ENCODE results near the gene GRAP2. TPM values are rescaled to one million over a fixed set of nuclear protein-coding genes. Genes with fewer than 3 reads are reported as not detected.

GRAP2 gene
- total RNA-seq, 3 donors from 2014 or later (not counting 1 experiment from before 2014, with no cell fraction given) = 65.1 to 97.3 (median 92.2) TPM

DNA sequence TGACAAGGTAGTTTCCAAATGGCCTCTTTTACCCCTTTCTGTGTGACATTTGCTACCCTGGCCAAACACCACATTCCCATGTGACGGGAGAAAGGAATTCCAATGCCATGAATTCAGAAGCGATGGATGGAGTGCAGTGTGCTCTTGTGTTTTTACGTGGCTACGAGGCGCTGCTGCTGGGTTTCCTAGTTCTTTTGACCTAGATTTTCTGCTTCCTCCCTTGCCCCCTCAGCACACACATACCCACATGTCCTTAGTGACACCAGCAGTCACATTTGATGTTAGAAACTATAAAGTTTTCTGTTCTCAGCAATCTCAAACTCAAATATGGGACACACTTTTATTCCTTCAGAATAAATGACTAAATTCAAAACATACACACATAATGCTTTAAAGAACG, 51.5 kb downstream of the GRAP2 start:
- ATAC-seq (peak; percentile 43 to 70 (median 70)), DNase-seq (peak in 1 of 2 donors; percentile 63)
- Histone ChIP-seq H3K4me3 (ENCODE audit: low read length) (no peak overlapping the region), H3K27ac (ENCODE audit: low read length) (peak overlapping the region; percentile 4), H3K27me3 (ENCODE audit: control insufficient read depth, insufficient read depth, low read length) (no peaks in the 10 kb centered on the region), H3K36me3 (ENCODE audit: control insufficient read depth, insufficient read depth, low read length) (peaks cover 32% of the 10 kb centered on the region), H3K4me1 (ENCODE audit: control insufficient read depth, insufficient read depth, low read length) (peaks cover 47% of the 10 kb centered on the region), H3K9me3 (ENCODE audit: control insufficient read depth, insufficient read depth, low read length) (no peaks in the 10 kb centered on the region)
- Mint-ChIP-seq H3K9me3 (no peaks in the 10 kb centered on the region), H3K4me3 (peak overlapping the region; percentile 81), H3K4me1 (peaks cover 72% of the 10 kb centered on the region in 2 donors), H3K27me3 (ENCODE audit: low read depth in 2 of 2) (no peaks in the 10 kb centered on the region), H3K36me3 (peaks cover 8% of the 10 kb centered on the region), H3K27ac (peak overlapping the region; percentile 62 to 80)
- WGBS (ENCODE audit: insufficient coverage) = 46% methylated on average over 5 of the region's 6 CpGs
- intact Hi-C loops (cut with micrococcal nuclease) = no loop called here
- TF ChIP-seq, protein P1, sequence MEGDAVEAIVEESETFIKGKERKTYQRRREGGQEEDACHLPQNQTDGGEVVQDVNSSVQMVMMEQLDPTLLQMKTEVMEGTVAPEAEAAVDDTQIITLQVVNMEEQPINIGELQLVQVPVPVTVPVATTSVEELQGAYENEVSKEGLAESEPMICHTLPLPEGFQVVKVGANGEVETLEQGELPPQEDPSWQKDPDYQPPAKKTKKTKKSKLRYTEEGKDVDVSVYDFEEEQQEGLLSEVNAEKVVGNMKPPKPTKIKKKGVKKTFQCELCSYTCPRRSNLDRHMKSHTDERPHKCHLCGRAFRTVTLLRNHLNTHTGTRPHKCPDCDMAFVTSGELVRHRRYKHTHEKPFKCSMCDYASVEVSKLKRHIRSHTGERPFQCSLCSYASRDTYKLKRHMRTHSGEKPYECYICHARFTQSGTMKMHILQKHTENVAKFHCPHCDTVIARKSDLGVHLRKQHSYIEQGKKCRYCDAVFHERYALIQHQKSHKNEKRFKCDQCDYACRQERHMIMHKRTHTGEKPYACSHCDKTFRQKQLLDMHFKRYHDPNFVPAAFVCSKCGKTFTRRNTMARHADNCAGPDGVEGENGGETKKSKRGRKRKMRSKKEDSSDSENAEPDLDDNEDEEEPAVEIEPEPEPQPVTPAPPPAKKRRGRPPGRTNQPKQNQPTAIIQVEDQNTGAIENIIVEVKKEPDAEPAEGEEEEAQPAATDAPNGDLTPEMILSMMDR (IDR thresholded peaks at IDR 0.05) = no peak

DNA sequence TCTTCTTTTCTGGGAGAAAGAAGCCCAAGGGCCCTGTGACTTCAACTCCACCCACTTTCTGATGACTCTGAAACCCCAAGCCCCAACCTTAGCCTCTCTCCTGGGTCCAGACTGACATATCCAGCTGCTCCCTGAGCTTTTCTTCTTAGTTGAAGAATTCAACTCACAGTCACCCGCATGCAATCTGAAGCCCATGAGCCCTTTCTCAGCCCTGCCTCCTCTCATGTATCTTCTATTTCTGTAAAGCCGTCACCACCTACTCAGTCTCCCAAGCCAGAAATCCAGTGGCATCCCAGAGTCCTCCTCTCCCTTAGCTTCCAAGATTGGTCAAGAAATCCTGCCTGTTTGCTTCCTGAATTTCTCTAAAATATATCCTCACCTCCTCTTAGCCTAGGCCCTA, 52.2 kb downstream of the GRAP2 start:
- TF ChIP-seq, protein P1 (IDR thresholded peaks at IDR 0.05) = no peak
- peaks cover 76 to 79% of the 10 kb centered on the region in 2 donors for H3K4me1 Mint-ChIP-seq
- Histone ChIP-seq H3K4me3 (ENCODE audit: low read length) (no peak overlapping the region), H3K27ac (ENCODE audit: low read length) (no peak overlapping the region), H3K27me3 (ENCODE audit: control insufficient read depth, insufficient read depth, low read length) (no peaks in the 10 kb centered on the region), H3K9me3 (ENCODE audit: control insufficient read depth, insufficient read depth, low read length) (no peaks in the 10 kb centered on the region), H3K36me3 (ENCODE audit: control insufficient read depth, insufficient read depth, low read length) (peaks cover 36% of the 10 kb centered on the region), H3K4me1 (ENCODE audit: control insufficient read depth, insufficient read depth, low read length) (peaks cover 51% of the 10 kb centered on the region)
- peak overlapping the region; percentile 14 for H3K4me3 Mint-ChIP-seq
- DNase-seq (no peak), ATAC-seq (no peak)
- H3K27ac Mint-ChIP-seq = peak overlapping the region; percentile 62 to 80
- peaks cover 11% of the 10 kb centered on the region for H3K36me3 Mint-ChIP-seq
- no peaks in the 10 kb centered on the region for H3K9me3 Mint-ChIP-seq
- intact Hi-C loops (cut with micrococcal nuclease) = no loop called here
- WGBS (ENCODE audit: insufficient coverage) = 99% methylated on average over 2 of the region's 2 CpGs
- H3K27me3 Mint-ChIP-seq (ENCODE audit: low read depth in 2 of 2) = no peaks in the 10 kb centered on the region

DNA sequence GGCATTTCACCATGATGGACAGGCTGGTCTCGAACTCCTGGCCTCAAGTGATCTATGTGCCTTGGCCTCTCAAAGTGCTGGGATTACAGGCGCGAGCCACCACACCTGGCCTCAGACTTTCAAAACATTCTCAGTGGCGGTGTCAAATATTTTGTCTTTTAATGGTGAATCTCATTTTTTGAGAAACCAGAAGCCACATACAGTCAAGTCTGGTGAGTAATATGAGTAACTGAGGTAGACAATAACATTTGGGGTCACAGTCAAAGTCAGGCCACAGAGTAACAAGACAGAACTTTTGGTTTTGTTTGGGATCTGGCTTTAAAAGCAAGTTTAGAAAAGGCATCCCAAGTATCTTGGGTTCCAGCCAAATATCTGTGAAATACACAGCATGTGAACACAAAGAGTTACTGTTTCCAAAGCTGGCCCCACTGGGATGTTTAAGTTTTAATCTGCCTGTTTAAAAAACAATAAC, 53.7 kb downstream of the GRAP2 start:
- no peaks in the 10 kb centered on the region for H3K9me3 ChIP-seq (ENCODE audit: control insufficient read depth, insufficient read depth, low read length)
- no peak for DNase-seq
- no peak for ATAC-seq
- peaks cover 20% of the 10 kb centered on the region for H3K36me3 Mint-ChIP-seq
- no peak overlapping the region for H3K27ac ChIP-seq (ENCODE audit: low read length)
- H3K4me3 ChIP-seq (ENCODE audit: low read length) = no peak overlapping the region
- TF ChIP-seq, protein P1 (IDR thresholded peaks at IDR 0.05) = no peak
- WGBS (ENCODE audit: insufficient coverage) = 94% methylated on average over 4 of the region's 4 CpGs
- no peaks in the 10 kb centered on the region for H3K9me3 Mint-ChIP-seq
- peaks cover 62% of the 10 kb centered on the region for H3K4me1 ChIP-seq (ENCODE audit: control insufficient read depth, insufficient read depth, low read length)
- no peaks in the 10 kb centered on the region for H3K27me3 ChIP-seq (ENCODE audit: control insufficient read depth, insufficient read depth, low read length)
- no peak overlapping the region for H3K4me3 Mint-ChIP-seq
- intact Hi-C loops (cut with micrococcal nuclease) = no loop called here
- peaks cover 38% of the 10 kb centered on the region for H3K36me3 ChIP-seq (ENCODE audit: control insufficient read depth, insufficient read depth, low read length)
- no peaks in the 10 kb centered on the region for H3K27me3 Mint-ChIP-seq (ENCODE audit: low read depth in 2 of 2)
- H3K4me1 Mint-ChIP-seq = peaks cover 78 to 83% of the 10 kb centered on the region in 2 donors
- no peak overlapping the region for H3K27ac Mint-ChIP-seq

DNA sequence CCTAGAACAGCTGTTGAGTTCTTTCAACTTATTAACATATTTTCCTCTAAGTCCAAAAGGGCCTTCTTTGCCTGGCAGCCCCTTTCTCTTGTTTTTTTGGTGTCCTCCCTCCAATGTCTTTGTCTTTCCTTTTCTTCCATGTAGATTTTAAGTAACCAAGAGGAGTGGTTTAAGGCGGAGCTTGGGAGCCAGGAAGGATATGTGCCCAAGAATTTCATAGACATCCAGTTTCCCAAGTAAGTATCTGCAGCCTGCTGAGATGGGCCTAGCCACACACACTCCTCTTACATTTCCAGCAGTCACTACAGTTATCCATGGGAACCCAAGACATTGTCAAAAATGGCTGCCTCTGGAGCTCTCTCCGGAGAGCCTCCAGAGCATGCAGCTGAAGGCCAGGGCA, 54.8 kb downstream of the GRAP2 start:
- WGBS (ENCODE audit: insufficient coverage) = 96% methylated on average over 2 of the region's 2 CpGs
- peaks cover 63% of the 10 kb centered on the region for H3K4me1 ChIP-seq (ENCODE audit: control insufficient read depth, insufficient read depth, low read length)

More for the DNA sequence above, 54.8 kb downstream of the GRAP2 start:
- no peak for ATAC-seq
- Histone ChIP-seq H3K36me3 (ENCODE audit: control insufficient read depth, insufficient read depth, low read length) (peaks cover 44% of the 10 kb centered on the region), H3K27me3 (ENCODE audit: control insufficient read depth, insufficient read depth, low read length) (no peaks in the 10 kb centered on the region), H3K27ac (ENCODE audit: low read length) (no peak overlapping the region), H3K4me3 (ENCODE audit: low read length) (no peak overlapping the region), H3K9me3 (ENCODE audit: control insufficient read depth, insufficient read depth, low read length) (no peaks in the 10 kb centered on the region)
- peaks cover 78 to 83% of the 10 kb centered on the region in 2 donors for H3K4me1 Mint-ChIP-seq
- intact Hi-C loops (cut with micrococcal nuclease) = no loop called here
- H3K27me3 Mint-ChIP-seq (ENCODE audit: low read depth in 2 of 2) = no peaks in the 10 kb centered on the region
- H3K9me3 Mint-ChIP-seq = no peaks in the 10 kb centered on the region
- H3K4me3 Mint-ChIP-seq = no peak overlapping the region
- peak overlapping the region; percentile 18 to 34 for H3K27ac Mint-ChIP-seq
- H3K36me3 Mint-ChIP-seq = peaks cover 20% of the 10 kb centered on the region
- TF ChIP-seq, protein P1 (IDR thresholded peaks at IDR 0.05) = no peak
- DNase-seq = no peak

Data from natural killer cell (primary cell).